Left lung (tissue), 10 donors: ENCODE measurements around the gene JDP2. TPM values are rescaled to one million over a fixed set of nuclear protein-coding genes. Genes with fewer than 3 reads are reported as not detected.
A peak's percentile ranks its signal among the peaks of the same experiment; 100 is the strongest.

ENCODE experiments used
- ATAC-seq: fragments of 200-7000 bp; cut with Tn5 transposase; one replicate; pipeline ENCODE4 v1.9.1; 2020; ENCODE audit warnings: moderate library complexity
- DNase-seq, 4 donors: peaks; one replicate each; pipeline ENCODE4 v3.0.0-alpha.2; 2013 to 2020
- H3K27ac ChIP-seq, 2 donors: fragments of 200-600 bp; sonication (generic) in 1 of 2; one replicate each; pipeline versions ENCODE4 v1.5.0 to v1.8.0; 2020 to 2021
- H3K27me3 ChIP-seq, 2 donors: fragments of 200-600 bp; sonication (generic) in 1 of 2; one replicate each; pipeline versions ENCODE4 v1.5.0 to v1.8.0; 2020 to 2021
- H3K36me3 ChIP-seq, 2 donors: fragments of 200-600 bp; sonication (generic) in 1 of 2; one replicate each; pipeline versions ENCODE4 v1.5.0 to v1.8.0; 2020 to 2021
- H3K4me1 ChIP-seq, 2 donors: fragments of 200-600 bp; one replicate each; pipeline ENCODE4 v1.8.0; 2021
- H3K4me3 ChIP-seq, 2 donors: fragments of 200-600 bp; sonication (generic) in 1 of 2; one replicate each; pipeline versions ENCODE4 v1.5.0 to v1.8.0; 2020 to 2021; ENCODE audit warnings: mild to moderate bottlenecking in 1 of 2
- H3K9me3 ChIP-seq, 2 donors: fragments of 200-600 bp; sonication (generic) in 1 of 2; one replicate each; pipeline versions ENCODE4 v1.5.0 to v1.8.0; 2020 to 2021
- intact Hi-C, 2 donors: fragments of 100-400 bp; cut with DNase I; formaldehyde crosslinking; loops; one replicate each; pipeline versions ENCODE4 v1.11.2 to v1.14.2; 2022
- polyA plus RNA-seq, 6 donors: library from polyadenylated mRNA; unstranded; fragments of 120-200 nt; gene quantifications; one replicate each; pipeline ENCODE4 v1.2.1, GENCODE V29; 2013; ENCODE audit not compliant: insufficient read length in 6 of 6
- total RNA-seq, 2 donors: library from RNA; stranded (reverse); fragmentation: NEBNext Ultra II Directional; extraction: Animal tissue kit (Norgen Biotek cat#: 25700); gene quantifications; one replicate each; pipeline ENCODE4 v1.2.1, GENCODE V29; 2021
- TF ChIP-seq, protein P1 (sequence below), 2 donors: fragments of 200-600 bp; sonication (generic) in 1 of 2; IDR thresholded peaks; one replicate each; pipeline versions ENCODE4 v1.5.0 to v1.8.0; 2021; ENCODE audit warnings: antibody characterized with exemption in 2 of 2
- donor health status: DM: no; HTN: yes; CAD: no.
- donor health status: DM: no; HTN: no; CAD: no.

JDP2 gene
- total and polyA plus RNA-seq, 8 donors, result 20.3 to 57.6 (median 26.8) TPM

DNA sequence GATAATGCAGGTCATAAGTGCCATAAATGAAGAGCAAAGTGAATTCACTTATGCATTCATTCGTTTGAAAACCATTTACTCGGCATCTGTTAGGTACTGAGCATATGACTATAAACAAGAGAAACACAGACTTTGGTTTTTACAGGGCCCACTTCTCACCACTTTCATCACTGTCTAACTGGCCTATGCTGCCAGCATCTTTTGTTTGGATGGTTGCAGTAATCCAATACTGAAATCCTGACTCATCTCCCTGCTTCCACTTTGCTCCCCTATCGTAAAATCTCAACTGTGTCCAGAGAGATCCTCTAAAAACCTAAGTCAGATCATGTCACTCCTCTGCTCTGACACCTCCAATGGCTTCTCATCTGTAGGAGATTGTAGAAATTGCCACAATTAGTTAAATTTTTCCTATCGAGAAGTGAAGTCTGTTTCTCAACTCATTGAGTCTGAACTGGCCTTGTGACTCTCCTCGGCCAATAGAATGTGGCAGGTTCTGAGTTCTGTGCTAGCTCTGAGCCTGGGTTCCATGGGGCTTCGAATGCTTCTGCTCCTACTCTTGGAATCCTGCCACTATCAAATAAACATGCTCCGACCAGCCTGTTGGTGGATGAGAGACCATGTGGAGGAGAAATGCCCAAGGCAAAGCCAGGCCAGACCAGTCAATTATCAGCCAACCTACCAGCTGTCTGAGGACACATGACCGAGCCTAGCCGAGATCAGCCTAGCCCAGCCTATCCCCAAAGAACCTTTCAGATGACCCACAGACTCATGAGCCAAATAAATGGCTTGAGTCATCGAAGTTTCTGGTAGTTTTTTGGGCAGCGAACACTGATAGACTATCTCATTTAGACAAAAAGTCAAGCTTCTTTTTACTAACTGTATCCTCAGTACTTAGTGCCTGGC, 92.3 kb downstream of the JDP2 start:
- no peak for ATAC-seq
- Histone ChIP-seq H3K4me3 (no peak overlapping the region), H3K36me3 (peaks cover 0 to 2% of the 10 kb centered on the region in 2 donors), H3K27me3 (no peaks in the 10 kb centered on the region), H3K27ac (no peak overlapping the region), H3K9me3 (no peaks in the 10 kb centered on the region), H3K4me1 (peaks cover 0 to 49% of the 10 kb centered on the region in 2 donors)
- DNase-seq, result no peak
- intact Hi-C loops, result no loop called here
- TF ChIP-seq, protein P1, sequence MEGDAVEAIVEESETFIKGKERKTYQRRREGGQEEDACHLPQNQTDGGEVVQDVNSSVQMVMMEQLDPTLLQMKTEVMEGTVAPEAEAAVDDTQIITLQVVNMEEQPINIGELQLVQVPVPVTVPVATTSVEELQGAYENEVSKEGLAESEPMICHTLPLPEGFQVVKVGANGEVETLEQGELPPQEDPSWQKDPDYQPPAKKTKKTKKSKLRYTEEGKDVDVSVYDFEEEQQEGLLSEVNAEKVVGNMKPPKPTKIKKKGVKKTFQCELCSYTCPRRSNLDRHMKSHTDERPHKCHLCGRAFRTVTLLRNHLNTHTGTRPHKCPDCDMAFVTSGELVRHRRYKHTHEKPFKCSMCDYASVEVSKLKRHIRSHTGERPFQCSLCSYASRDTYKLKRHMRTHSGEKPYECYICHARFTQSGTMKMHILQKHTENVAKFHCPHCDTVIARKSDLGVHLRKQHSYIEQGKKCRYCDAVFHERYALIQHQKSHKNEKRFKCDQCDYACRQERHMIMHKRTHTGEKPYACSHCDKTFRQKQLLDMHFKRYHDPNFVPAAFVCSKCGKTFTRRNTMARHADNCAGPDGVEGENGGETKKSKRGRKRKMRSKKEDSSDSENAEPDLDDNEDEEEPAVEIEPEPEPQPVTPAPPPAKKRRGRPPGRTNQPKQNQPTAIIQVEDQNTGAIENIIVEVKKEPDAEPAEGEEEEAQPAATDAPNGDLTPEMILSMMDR (IDR thresholded peaks at IDR 0.05), result no peak

DNA sequence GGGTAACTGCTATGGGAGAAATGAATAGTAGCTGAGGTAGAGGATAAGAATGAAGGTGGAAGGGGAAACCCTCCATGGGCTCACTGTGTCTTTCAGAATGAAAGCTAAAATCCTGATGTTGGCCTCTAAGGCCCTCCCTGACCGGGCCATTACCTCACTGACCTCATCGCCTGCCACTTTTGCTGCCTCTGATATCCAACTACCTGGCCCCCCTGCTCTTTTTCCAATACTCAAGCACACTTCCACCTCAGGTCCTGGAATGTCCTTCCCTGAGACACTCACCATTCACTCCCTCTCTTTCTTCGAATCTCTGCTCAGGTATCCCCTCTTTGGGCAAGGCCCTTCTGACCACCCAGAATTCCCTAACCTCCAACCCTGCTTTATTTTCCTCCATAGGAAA, 93.0 kb downstream of the JDP2 start:
- Histone ChIP-seq H3K27ac (no peak overlapping the region), H3K4me3 (no peak overlapping the region), H3K27me3 (no peaks in the 10 kb centered on the region), H3K36me3 (peaks cover 0 to 9% of the 10 kb centered on the region in 2 donors), H3K4me1 (peaks cover 0 to 47% of the 10 kb centered on the region in 2 donors), H3K9me3 (no peaks in the 10 kb centered on the region)
- no peak for DNase-seq
- ATAC-seq, result no peak
- intact Hi-C loops, result no loop called here
- TF ChIP-seq, protein P1 (IDR thresholded peaks at IDR 0.05), result no peak

DNA sequence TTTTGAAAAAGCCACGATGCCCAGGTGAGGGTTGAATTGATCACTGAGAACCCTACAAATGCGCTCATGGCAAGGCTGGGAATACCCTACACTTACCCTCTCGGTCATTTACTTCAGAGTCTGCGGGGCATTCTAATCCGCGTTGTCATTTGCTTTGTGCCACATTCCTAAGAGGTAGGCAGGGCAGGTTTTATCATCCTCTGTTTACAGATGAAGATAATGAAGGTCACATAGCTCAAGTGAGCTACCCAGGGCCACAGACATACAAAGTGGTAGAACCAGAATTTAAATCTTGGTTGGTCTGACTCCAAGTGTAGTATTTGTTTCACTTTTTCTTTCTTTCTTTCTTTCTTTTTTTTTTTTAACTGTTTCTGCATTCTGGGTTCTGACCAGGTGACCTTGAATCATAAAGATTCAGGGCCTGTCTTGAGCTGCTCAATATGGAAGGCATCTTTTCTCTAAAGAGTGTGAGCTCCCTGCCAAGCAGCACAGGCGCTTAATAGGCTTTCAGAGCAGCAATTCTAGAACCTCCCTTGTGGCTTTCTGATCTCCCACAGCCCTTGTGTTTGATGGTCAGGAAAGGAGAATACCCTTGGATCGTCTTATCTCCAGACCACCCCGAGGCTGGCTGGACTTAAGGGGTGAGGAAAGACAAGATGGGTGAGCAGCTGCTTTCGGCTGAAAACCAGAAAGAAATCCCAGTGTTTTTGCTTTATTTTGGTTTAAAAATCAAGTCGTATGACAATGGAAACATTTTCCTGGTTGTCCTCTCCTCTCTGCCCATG, 93.8 kb downstream of the JDP2 start:
- DNase-seq (no peak), ATAC-seq (no peak)
- Histone ChIP-seq H3K36me3 (peaks cover 0 to 13% of the 10 kb centered on the region in 2 donors), H3K4me1 (peaks cover 0 to 45% of the 10 kb centered on the region in 2 donors), H3K9me3 (no peaks in the 10 kb centered on the region), H3K4me3 (peak overlapping the region in 1 of 2 donors; percentile 60), H3K27ac (peak overlapping the region; percentile 44 to 88), H3K27me3 (no peaks in the 10 kb centered on the region)
- TF ChIP-seq, protein P1 (IDR thresholded peaks at IDR 0.05), result no peak
- intact Hi-C loops, result no loop called here

DNA sequence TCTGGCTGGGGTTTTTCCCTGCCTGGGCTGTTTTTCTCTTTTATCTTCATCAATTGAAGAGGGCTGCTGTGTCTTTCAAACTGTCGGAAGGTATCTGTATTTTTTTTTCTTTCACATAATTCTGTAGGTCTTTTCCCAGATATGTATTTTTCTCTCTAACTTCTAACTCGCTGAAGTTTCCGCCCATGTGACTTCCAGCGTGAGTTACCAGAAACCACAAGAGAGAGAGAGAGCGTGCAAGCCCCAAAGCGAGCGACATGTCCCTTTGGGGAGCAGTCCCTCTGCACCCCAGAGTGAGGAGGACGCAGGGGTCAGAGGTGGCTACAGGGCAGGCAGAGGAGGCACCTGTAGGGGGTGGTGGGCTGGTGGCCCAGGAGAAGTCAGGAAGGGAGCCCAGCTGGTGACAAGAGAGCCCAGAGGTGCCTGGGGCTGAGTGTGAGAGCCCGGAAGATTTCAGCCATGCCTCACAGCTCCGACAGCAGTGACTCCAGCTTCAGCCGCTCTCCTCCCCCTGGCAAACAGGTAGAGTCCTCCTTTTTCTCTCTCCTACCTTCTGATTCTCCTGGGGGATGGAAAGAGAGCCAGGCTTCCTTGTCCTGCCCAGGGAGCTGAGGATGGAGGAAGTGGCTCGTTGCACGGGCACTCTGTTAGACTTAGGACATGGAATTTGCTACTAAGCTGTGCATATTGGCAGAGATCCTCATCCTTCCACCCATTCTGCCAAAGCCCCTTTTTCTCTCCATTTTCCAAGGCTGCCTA, 94.6 kb downstream of the JDP2 start, which contains the start of gene BATF:
BATF (plus strand) TSS at position 246 of the 759 bp plus-strand sequence; CDS start at position 460, 214 bp downstream.
- intact Hi-C loops, result no loop called here
- H3K4me1 ChIP-seq, result peaks cover 0 to 42% of the 10 kb centered on the region in 2 donors
- H3K27ac ChIP-seq, result peak within 1 kb of the TSS; percentile 44 to 88
- TF ChIP-seq, protein P1 (IDR thresholded peaks at IDR 0.05), result no peak
- DNase-seq, result peak in 2 of 4 donors; percentile 62 to 80
- no peaks in the 10 kb centered on the region for H3K9me3 ChIP-seq
- H3K27me3 ChIP-seq, result no peaks in the 10 kb centered on the region
- ATAC-seq, result peak; percentile 63
- peaks cover 0 to 15% of the 10 kb centered on the region in 2 donors for H3K36me3 ChIP-seq
- peak within 1 kb of the TSS; percentile 7 to 60 for H3K4me3 ChIP-seq
